SKM-1 (cell line): ENCODE data around the gene CAMSAP1.

Experiments
- DNase-seq: peaks from one replicate; lab custom pipeline; 2025; ENCODE audit not compliant: unreplicated experiment; lab: John Stamatoyannopoulos, UW

The CAMSAP1 gene

GRCh38 chr9:135815830-135816650, 91.3 kb downstream of the CAMSAP1 start:
- no peak for DNase-seq

- no peak for DNase-seq
These were observed 91.9 kb downstream of the CAMSAP1 start for GRCh38 chr9:135815413-135815812.

GRCh38 chr9:135814421-135815095, 92.8 kb downstream of the CAMSAP1 start:
- DNase-seq, result no peak

GRCh38 chr9:135813671-135814290, 93.6 kb downstream of the CAMSAP1 start:
- DNase-seq, result no peak

GRCh38 chr9:135812961-135813360, 94.4 kb downstream of the CAMSAP1 start:
- no peak for DNase-seq

- no peak for DNase-seq
These were observed 95.5 kb downstream of the CAMSAP1 start for GRCh38 chr9:135811801-135812200.

GRCh38 chr9:135810806-135811575, 96.4 kb downstream of the CAMSAP1 start:
- no peak for DNase-seq

- DNase-seq, result no peak
These were observed 98.2 kb downstream of the CAMSAP1 start for GRCh38 chr9:135809166-135809565.

GRCh38 chr9:135805422-135806022, 101.8 kb downstream of the CAMSAP1 start:
- DNase-seq, result no peak

GRCh38 chr9:135804581-135805421, 102.5 kb downstream of the CAMSAP1 start:
- DNase-seq, result no peak

- no peak for DNase-seq
These were observed 103.9 kb downstream of the CAMSAP1 start for GRCh38 chr9:135803441-135803840.

GRCh38 chr9:135802876-135803419, 104.4 kb downstream of the CAMSAP1 start:
- no peak for DNase-seq

GRCh38 chr9:135801070-135801469, 106.3 kb downstream of the CAMSAP1 start:
- DNase-seq, result no peak

- no peak for DNase-seq
These were observed 108.1 kb downstream of the CAMSAP1 start for GRCh38 chr9:135799261-135799660.

GRCh38 chr9:135798263-135798585, 109.1 kb downstream of the CAMSAP1 start:
- no peak for DNase-seq

GRCh38 chr9:135797507-135798262, 109.7 kb downstream of the CAMSAP1 start:
- peak; percentile 10 for DNase-seq

- DNase-seq, result no peak
These were observed 110.4 kb downstream of the CAMSAP1 start for GRCh38 chr9:135796784-135797485.

- no peak for DNase-seq
These were observed 112.0 kb downstream of the CAMSAP1 start for GRCh38 chr9:135795391-135795790.
